Mesenchymal stem cell (in vitro differentiated cells and primary cell): Measurements from ENCODE around the gene AJAP1.

Experiments used
- DNase-seq: peaks from one replicate; pipeline ENCODE4 v3.0.0-alpha.2; 2013
- H2AFZ ChIP-seq: one replicate; pipeline ENCODE4 v1.6.1; 2013; ENCODE audit warnings: low read depth, mild to moderate bottlenecking, control low read depth, inconsistent platforms, low read length, moderate library complexity
- H2AK5ac ChIP-seq: 2 replicates; pipeline ENCODE4 v1.6.1; 2013; ENCODE audit warnings: low read length, moderate library complexity, mild to moderate bottlenecking, inconsistent platforms; ENCODE audit not compliant: severe bottlenecking
- H2BK120ac ChIP-seq: one replicate; pipeline ENCODE4 v1.6.1; 2013; ENCODE audit warnings: low read depth, mild to moderate bottlenecking, inconsistent platforms, low read length, moderate library complexity
- H2BK12ac ChIP-seq, 2 experiments: one replicate each; pipeline ENCODE4 v1.6.1; 2013; ENCODE audit warnings: inconsistent platforms in 2 of 2, low read length in 2 of 2, mild to moderate bottlenecking in 2 of 2, moderate library complexity in 2 of 2, control low read depth in 1 of 2
- H2BK15ac ChIP-seq: one replicate; pipeline ENCODE4 v1.6.1; 2013; ENCODE audit warnings: mild to moderate bottlenecking, low read depth, inconsistent platforms; ENCODE audit not compliant: poor library complexity, severe bottlenecking
- H2BK5ac ChIP-seq: 2 replicates; pipeline ENCODE4 v1.6.1; 2013; ENCODE audit warnings: low read depth, mild to moderate bottlenecking, low read length, control low read depth, inconsistent platforms; ENCODE audit not compliant: poor library complexity, severe bottlenecking
- H3K14ac ChIP-seq, 2 experiments: one replicate each; pipeline ENCODE4 v1.6.1; 2013; ENCODE audit warnings: inconsistent platforms in 2 of 2, low read length in 2 of 2, control low read depth in 1 of 2, mild to moderate bottlenecking in 1 of 2, moderate library complexity in 1 of 2
- H3K18ac ChIP-seq, 2 experiments: one replicate each; pipeline ENCODE4 v1.6.1; 2013; ENCODE audit warnings: inconsistent platforms in 2 of 2, low read length in 2 of 2, control low read depth in 1 of 2, low read depth in 1 of 2, mild to moderate bottlenecking in 1 of 2
- H3K23ac ChIP-seq, 2 experiments: one replicate each; pipeline ENCODE4 v1.6.1; 2013; ENCODE audit warnings: inconsistent platforms in 2 of 2, low read length in 2 of 2, mild to moderate bottlenecking in 2 of 2, moderate library complexity in 2 of 2, control low read depth in 1 of 2
- H3K27ac ChIP-seq: 2 replicates; pipeline ENCODE4 v1.5.1; 2013; ENCODE audit warnings: mild to moderate bottlenecking, moderate library complexity, low read length, control low read depth, inconsistent platforms; ENCODE audit not compliant: poor library complexity, severe bottlenecking
- H3K27me3 ChIP-seq, 2 experiments: 2 replicates each; pipeline versions ENCODE4 v1.6.1 to v1.7.0; 2013; ENCODE audit warnings: low read length in 2 of 2, mild to moderate bottlenecking in 2 of 2, moderate library complexity in 2 of 2, control low read depth in 1 of 2, inconsistent platforms in 1 of 2; ENCODE audit not compliant: control insufficient read depth in 1 of 2, insufficient read depth in 1 of 2
- H3K36me3 ChIP-seq, 2 experiments: 2 replicates each; pipeline versions ENCODE4 v1.6.1 to v1.7.0; 2013; ENCODE audit warnings: low read length in 2 of 2, control low read depth in 1 of 2, inconsistent platforms in 1 of 2, low read depth in 1 of 2, mild to moderate bottlenecking in 1 of 2; ENCODE audit not compliant: insufficient read depth in 2 of 2, control insufficient read depth in 1 of 2
- H3K4ac ChIP-seq, 2 experiments: one replicate each; pipeline ENCODE4 v1.6.1; 2013; ENCODE audit warnings: inconsistent platforms in 2 of 2, low read length in 2 of 2, mild to moderate bottlenecking in 2 of 2, moderate library complexity in 2 of 2, control low read depth in 1 of 2, low read depth in 1 of 2
- H3K4me1 ChIP-seq: 2 replicates; pipeline ENCODE4 v1.6.1; 2013; ENCODE audit warnings: low read depth, low read length, control low read depth; ENCODE audit not compliant: control insufficient read depth, insufficient read depth
- H3K4me2 ChIP-seq: 2 replicates; pipeline ENCODE4 v1.6.1; 2013; ENCODE audit warnings: low read length, mild to moderate bottlenecking, inconsistent platforms; ENCODE audit not compliant: poor library complexity, severe bottlenecking
- H3K4me3 ChIP-seq, 2 experiments: 2 replicates each; pipeline versions ENCODE4 v1.5.1 to v1.7.0; 2013; ENCODE audit warnings: low read length in 2 of 2, mild to moderate bottlenecking in 2 of 2, control low read depth in 1 of 2, low read depth in 1 of 2; ENCODE audit not compliant: insufficient read depth in 1 of 2
- H3K79me1 ChIP-seq: replicated peaks from 2 replicates; pipeline ENCODE4 v1.6.1; 2013; ENCODE audit warnings: mild to moderate bottlenecking, control low read depth, low read length, inconsistent platforms; ENCODE audit not compliant: poor library complexity, severe bottlenecking
- H3K9ac ChIP-seq: 2 replicates; pipeline ENCODE4 v1.7.0; 2013; ENCODE audit warnings: mild to moderate bottlenecking, low read length, moderate library complexity
- H3K9me3 ChIP-seq: 2 replicates; pipeline ENCODE4 v1.7.0; 2013; ENCODE audit warnings: mild to moderate bottlenecking, low read length; ENCODE audit not compliant: control insufficient read depth
- H4K8ac ChIP-seq: one replicate; pipeline ENCODE4 v1.6.1; 2013; ENCODE audit warnings: inconsistent platforms, mild to moderate bottlenecking, low read length, moderate library complexity
- H4K91ac ChIP-seq: one replicate; pipeline ENCODE4 v1.6.1; 2013; ENCODE audit warnings: mild to moderate bottlenecking, low read length, inconsistent platforms
- WGBS: methylation state at CpG from one replicate; pipeline ENCODE4 v1.1.7; 2013; ENCODE audit warnings: mixed read lengths; 5-methylcytosine and 5-hydroxymethylcytosine counted together

AJAP1 gene

DNA sequence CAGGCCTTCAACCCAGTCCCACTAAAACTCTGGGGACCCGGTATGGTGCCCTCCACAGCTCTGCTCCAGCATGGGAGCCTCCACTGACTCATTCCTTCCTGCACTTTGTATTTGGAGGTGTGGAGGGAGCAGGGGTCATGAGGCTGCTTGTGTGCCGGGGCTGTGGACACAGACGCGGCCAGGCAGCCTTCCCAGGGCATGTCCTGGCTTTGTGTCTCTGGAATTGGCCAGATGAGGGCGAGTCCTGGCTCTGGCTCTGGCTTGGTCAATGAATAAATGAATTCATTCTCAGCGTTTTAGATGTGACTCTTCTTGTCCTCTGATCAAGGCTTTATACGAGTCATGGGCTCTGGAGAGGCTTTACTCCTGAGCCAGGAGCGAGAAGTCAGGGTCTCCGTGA lies 19.1 kb downstream of the AJAP1 start:
- no peak overlapping the region for H3K23ac ChIP-seq
- H2AFZ ChIP-seq: no peak overlapping the region
- H3K4me3 ChIP-seq: no peak overlapping the region
- peaks cover 6% of the 10 kb centered on the region for H3K9me3 ChIP-seq
- no peak overlapping the region for H3K27ac ChIP-seq
- no peak overlapping the region for H2AK5ac ChIP-seq
- H2BK5ac ChIP-seq: no peak overlapping the region
- no peak overlapping the region for H2BK12ac ChIP-seq
- WGBS: 79% methylated on average over 8 of the region's 9 CpGs
- H3K4me2 ChIP-seq: no peak overlapping the region
- DNase-seq: no peak
- no peaks in the 10 kb centered on the region for H3K36me3 ChIP-seq
- H4K91ac ChIP-seq: no peak overlapping the region
- no peak overlapping the region for H2BK120ac ChIP-seq
- H3K9ac ChIP-seq: no peak overlapping the region
- H4K8ac ChIP-seq: no peak overlapping the region
- H3K18ac ChIP-seq: no peak overlapping the region
- no peak overlapping the region for H2BK15ac ChIP-seq
- no peaks in the 10 kb centered on the region for H3K79me1 ChIP-seq
- H3K27me3 ChIP-seq: no peaks in the 10 kb centered on the region
- no peak overlapping the region for H3K4ac ChIP-seq
- no peak overlapping the region for H3K14ac ChIP-seq
- no peaks in the 10 kb centered on the region for H3K4me1 ChIP-seq

DNA sequence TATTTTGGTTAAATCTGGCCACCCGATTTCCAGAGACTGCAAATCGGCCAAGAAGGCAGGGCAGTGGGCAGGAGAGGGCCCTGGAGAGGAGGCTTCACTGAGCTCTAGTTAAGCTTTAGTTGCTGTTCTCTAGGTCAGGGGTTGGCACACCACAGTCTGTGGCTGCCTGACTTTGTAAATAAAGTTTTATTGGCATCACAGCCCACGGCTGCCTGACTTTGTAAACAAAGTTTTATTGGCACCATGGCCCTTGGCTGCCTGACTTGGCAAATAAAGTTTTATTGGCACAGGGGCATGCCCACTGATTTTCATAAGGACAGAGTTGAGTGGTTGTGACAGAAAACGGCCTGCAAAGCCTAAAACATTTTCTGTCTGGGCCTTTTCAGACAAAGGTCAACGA lies 19.7 kb downstream of the AJAP1 start:
- H3K36me3 ChIP-seq: no peaks in the 10 kb centered on the region
- H3K4me3 ChIP-seq: no peak overlapping the region
- H4K91ac ChIP-seq: no peak overlapping the region
- H3K27me3 ChIP-seq: no peaks in the 10 kb centered on the region
- H3K27ac ChIP-seq: no peak overlapping the region
- no peak overlapping the region for H2AFZ ChIP-seq
- H3K14ac ChIP-seq: no peak overlapping the region
- H3K4me1 ChIP-seq: no peaks in the 10 kb centered on the region
- H3K23ac ChIP-seq: no peak overlapping the region
- no peak overlapping the region for H3K9ac ChIP-seq
- H3K4ac ChIP-seq: no peak overlapping the region
- no peak overlapping the region for H3K18ac ChIP-seq
- H4K8ac ChIP-seq: no peak overlapping the region
- no peak overlapping the region for H2BK120ac ChIP-seq
- H3K79me1 ChIP-seq: no peaks in the 10 kb centered on the region
- 39% methylated on average over 5 of the region's 5 CpGs for WGBS
- no peak overlapping the region for H2AK5ac ChIP-seq
- H2BK12ac ChIP-seq: no peak overlapping the region
- no peak for DNase-seq
- H3K9me3 ChIP-seq: peaks cover 13% of the 10 kb centered on the region
- no peak overlapping the region for H2BK5ac ChIP-seq
- no peak overlapping the region for H3K4me2 ChIP-seq
- H2BK15ac ChIP-seq: no peak overlapping the region

DNA sequence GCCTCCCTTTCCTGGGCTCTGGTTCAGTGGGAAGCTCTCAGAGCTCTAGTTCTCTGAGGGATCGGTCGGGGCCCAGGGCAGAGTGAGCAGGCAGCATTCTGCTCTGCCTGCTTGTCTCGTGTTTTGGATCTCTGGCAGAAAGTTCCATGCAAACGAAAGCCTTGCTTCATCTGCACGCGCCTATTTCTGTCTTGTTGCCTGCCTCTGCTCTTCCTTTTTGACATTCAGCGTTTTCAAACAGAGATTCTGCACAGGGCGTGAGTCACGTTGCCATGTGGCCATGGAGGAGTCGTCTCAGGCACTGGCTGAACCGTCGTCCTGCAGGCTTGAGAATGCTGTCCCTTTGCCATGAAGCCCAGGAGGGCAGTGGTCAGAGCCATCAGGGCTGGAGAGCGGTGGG lies 20.3 kb downstream of the AJAP1 start:
- Histone ChIP-seq H3K9ac (no peak overlapping the region), H3K23ac (no peak overlapping the region), H4K91ac (no peak overlapping the region), H2BK15ac (no peak overlapping the region), H2BK12ac (no peak overlapping the region), H3K4me3 (no peak overlapping the region), H3K27ac (no peak overlapping the region), H2AK5ac (no peak overlapping the region), H3K79me1 (no peaks in the 10 kb centered on the region), H3K9me3 (peaks cover 13% of the 10 kb centered on the region), H3K4me1 (no peaks in the 10 kb centered on the region), H3K36me3 (no peaks in the 10 kb centered on the region), H2BK5ac (no peak overlapping the region), H2AFZ (no peak overlapping the region), H3K4me2 (no peak overlapping the region), H3K4ac (no peak overlapping the region), H4K8ac (no peak overlapping the region), H3K14ac (no peak overlapping the region), H3K18ac (no peak overlapping the region), H3K27me3 (no peaks in the 10 kb centered on the region), H2BK120ac (no peak overlapping the region)
- WGBS: 70% methylated on average over 13 of the region's 13 CpGs
- no peak for DNase-seq

DNA sequence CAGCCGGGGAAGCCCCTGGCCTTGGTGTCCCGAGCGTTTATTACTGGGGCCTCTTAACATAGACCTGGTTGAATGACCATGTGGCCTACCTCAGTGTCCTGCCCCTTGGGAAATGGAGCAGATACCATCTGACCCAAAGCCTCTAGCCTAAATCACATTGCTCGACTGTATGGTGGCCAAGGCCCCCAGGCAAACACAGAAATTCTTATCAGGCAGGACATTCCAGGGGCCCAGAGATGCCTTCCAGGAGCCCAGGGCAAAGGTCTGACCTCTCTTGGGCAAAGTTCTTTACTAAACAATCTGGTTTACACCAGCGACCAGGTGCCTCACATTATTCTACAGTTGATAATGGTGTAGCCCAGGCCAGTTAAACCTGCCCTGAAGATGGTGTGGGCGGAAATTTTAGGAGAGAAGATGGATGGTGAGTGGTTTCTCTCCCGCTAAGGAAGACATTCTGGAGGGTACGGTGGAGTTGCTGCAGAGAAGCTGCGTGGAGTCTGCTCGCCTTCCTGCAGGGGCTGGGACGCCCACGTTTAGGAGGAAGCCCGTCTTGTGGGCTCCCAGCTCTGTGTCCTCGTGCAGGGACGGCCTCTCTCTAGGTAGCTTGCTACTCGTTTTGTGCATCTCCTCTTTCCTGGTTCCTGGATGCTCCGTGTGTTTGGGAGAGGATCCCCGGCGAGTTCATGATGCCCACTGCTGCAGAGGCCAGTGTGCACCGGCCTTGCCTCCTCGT lies 21.2 kb downstream of the AJAP1 start:
- Histone ChIP-seq H3K23ac (no peak overlapping the region), H2BK15ac (no peak overlapping the region), H2AK5ac (no peak overlapping the region), H2AFZ (no peak overlapping the region), H3K79me1 (no peaks in the 10 kb centered on the region), H2BK12ac (no peak overlapping the region), H4K8ac (no peak overlapping the region), H2BK5ac (no peak overlapping the region), H3K9me3 (peaks cover 13% of the 10 kb centered on the region), H3K18ac (no peak overlapping the region), H3K27me3 (no peaks in the 10 kb centered on the region), H3K4me1 (no peaks in the 10 kb centered on the region), H3K4me3 (no peak overlapping the region), H3K4me2 (no peak overlapping the region), H4K91ac (no peak overlapping the region), H3K9ac (no peak overlapping the region), H3K4ac (no peak overlapping the region), H3K27ac (no peak overlapping the region), H3K14ac (no peak overlapping the region), H2BK120ac (no peak overlapping the region), H3K36me3 (no peaks in the 10 kb centered on the region)
- 82% methylated on average over 21 of the region's 21 CpGs for whole genome bisulfite sequencing
- DNase-seq: no peak
